ENCODE data around the gene MXRA8. TPM values are rescaled to one million over a fixed set of nuclear protein-coding genes. Genes with fewer than 3 reads are reported as not detected.

Gene MXRA8
- total and polyA plus RNA-seq, 9 of the 15 experiments (the other 6 are each of a cell fraction or from before 2014, with no cell fraction given): 0.66 to 11.3 (median 6.3) TPM

DNA sequence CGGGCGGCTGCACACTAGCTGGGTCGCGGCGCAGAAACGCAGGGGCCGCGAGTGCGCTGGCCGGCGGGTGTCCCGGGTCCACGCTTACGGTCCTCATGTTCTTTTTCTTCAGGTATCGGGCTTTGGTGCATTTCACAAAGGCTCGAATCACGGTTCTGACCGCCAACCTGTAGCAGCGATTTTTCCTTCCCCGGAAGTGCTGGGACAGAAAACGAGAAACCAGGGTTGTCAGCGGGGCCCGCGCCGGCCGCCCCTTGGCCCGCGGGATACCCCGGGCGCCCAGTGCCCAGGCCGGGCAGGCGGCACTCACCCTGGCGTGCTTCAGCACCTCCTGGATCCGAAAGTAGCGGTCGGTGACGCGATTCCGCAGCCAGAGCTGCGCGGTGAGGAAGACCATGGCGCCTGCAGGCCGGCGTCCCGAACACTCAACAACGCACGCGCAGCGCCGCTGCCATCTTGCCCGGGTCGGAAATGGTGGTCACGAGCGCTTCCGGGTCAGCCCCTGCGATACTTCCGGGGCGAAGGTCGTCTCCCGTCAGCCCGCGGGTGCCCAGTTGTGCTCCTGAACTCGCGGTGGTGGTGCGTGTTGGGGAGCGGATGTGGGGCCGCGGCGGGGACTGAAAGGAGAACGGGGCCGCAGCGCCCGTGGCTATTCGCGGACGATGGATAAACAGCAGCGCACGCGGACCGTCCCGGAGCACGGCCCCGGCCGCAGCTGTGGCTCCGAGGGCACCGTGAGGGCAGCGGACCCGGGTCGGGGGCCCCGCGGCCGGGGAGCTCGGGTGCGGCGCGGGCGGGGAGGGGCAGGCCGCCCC lies 48.7 kb upstream of the MXRA8 start, which contains the start of gene MRPL20 (continued):
- TF ChIP-seq POLR2AphosphoS5 (IDR thresholded peaks at IDR 0.05; ENCODE audit: control insufficient read depth, insufficient read depth, low read depth, low read length) (peak; percentile 97), STAT5A (IDR thresholded peaks at IDR 0.05; ENCODE audit: borderline replicate concordance, low read length) (no peak), ZNF239 (CRISPR knock-in tag; IDR thresholded peaks at IDR 0.05) (peak; percentile 54; the same call in 1 of the 2 replicates), ZNF830 (CRISPR knock-in tag; IDR thresholded peaks at IDR 0.05) (no peak), NFE2 (IDR thresholded peaks at IDR 0.05; ENCODE audit: low read depth) (0 out of 2 replicates have a peak, but pooled peaks have one; percentile 2), ZNF41 (CRISPR knock-in tag; conservative IDR thresholded peaks at IDR 0.05) (no peak), MTA2 (IDR thresholded peaks at IDR 0.05; ENCODE audit: low read depth) (peak; percentile 97), POLR2G (IDR thresholded peaks at IDR 0.05; ENCODE audit: low read depth, low read length) (peak; percentile 100), SMARCA4 (IDR thresholded peaks at IDR 0.05) (no peak), CHCHD3 (CRISPR knock-in tag; IDR thresholded peaks at IDR 0.05) (no peak), MTF1 (CRISPR knock-in tag; IDR thresholded peaks at IDR 0.05; ENCODE audit: borderline replicate concordance) (no peak), ZFP36 (IDR thresholded peaks at IDR 0.05; ENCODE audit: low read depth, low read length, partially characterized antibody) (no peak), CBX5 (IDR thresholded peaks at IDR 0.05; ENCODE audit: borderline replicate concordance, low read depth) (0 out of 2 replicates have a peak, but pooled peaks have one; percentile 3), RBM17 (IDR thresholded peaks at IDR 0.05; ENCODE audit: borderline replicate concordance, low read depth, low read length) (no peak), MYNN (IDR thresholded peaks at IDR 0.05) (no peak), MYNN (CRISPR knock-in tag; IDR thresholded peaks at IDR 0.05) (no peak), KLF1 (tag; IDR thresholded peaks at IDR 0.05) (0 out of 2 replicates have a peak, but pooled peaks have one; percentile 15), PTBP1 (IDR thresholded peaks at IDR 0.05; ENCODE audit: low read depth, low read length) (no peak), LARP7 (IDR thresholded peaks at IDR 0.05) (no peak), MEF2A (IDR thresholded peaks at IDR 0.05; ENCODE audit: control insufficient read depth, low read depth, low read length) (no peak)
- TF ChIP-seq, protein P1, sequence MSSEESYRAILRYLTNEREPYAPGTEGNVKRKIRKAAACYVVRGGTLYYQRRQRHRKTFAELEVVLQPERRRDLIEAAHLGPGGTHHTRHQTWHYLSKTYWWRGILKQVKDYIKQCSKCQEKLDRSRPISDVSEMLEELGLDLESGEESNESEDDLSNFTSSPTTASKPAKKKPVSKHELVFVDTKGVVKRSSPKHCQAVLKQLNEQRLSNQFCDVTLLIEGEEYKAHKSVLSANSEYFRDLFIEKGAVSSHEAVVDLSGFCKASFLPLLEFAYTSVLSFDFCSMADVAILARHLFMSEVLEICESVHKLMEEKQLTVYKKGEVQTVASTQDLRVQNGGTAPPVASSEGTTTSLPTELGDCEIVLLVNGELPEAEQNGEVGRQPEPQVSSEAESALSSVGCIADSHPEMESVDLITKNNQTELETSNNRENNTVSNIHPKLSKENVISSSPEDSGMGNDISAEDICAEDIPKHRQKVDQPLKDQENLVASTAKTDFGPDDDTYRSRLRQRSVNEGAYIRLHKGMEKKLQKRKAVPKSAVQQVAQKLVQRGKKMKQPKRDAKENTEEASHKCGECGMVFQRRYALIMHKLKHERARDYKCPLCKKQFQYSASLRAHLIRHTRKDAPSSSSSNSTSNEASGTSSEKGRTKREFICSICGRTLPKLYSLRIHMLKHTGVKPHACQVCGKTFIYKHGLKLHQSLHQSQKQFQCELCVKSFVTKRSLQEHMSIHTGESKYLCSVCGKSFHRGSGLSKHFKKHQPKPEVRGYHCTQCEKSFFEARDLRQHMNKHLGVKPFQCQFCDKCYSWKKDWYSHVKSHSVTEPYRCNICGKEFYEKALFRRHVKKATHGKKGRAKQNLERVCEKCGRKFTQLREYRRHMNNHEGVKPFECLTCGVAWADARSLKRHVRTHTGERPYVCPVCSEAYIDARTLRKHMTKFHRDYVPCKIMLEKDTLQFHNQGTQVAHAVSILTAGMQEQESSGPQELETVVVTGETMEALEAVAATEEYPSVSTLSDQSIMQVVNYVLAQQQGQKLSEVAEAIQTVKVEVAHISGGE (CRISPR knock-in tag; IDR thresholded peaks at IDR 0.05): peak in 2 of 3 experiments; percentile 70 to 92; a peak in 4 of 6 replicates
- TF ChIP-seq, protein P2, sequence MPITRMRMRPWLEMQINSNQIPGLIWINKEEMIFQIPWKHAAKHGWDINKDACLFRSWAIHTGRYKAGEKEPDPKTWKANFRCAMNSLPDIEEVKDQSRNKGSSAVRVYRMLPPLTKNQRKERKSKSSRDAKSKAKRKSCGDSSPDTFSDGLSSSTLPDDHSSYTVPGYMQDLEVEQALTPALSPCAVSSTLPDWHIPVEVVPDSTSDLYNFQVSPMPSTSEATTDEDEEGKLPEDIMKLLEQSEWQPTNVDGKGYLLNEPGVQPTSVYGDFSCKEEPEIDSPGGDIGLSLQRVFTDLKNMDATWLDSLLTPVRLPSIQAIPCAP (CRISPR knock-in tag; IDR thresholded peaks at IDR 0.05; ENCODE audit: borderline replicate concordance): no peak
- TF ChIP-seq, protein P3, sequence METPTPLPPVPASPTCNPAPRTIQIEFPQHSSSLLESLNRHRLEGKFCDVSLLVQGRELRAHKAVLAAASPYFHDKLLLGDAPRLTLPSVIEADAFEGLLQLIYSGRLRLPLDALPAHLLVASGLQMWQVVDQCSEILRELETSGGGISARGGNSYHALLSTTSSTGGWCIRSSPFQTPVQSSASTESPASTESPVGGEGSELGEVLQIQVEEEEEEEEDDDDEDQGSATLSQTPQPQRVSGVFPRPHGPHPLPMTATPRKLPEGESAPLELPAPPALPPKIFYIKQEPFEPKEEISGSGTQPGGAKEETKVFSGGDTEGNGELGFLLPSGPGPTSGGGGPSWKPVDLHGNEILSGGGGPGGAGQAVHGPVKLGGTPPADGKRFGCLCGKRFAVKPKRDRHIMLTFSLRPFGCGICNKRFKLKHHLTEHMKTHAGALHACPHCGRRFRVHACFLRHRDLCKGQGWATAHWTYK (CRISPR knock-in tag; IDR thresholded peaks at IDR 0.05): peak; percentile 45; the same call in 1 of the 2 replicates
